Measurements from ENCODE around the gene RPS6KB2.

GRCh38 chr11:67392183-67392715 is 36.0 kb upstream of the RPS6KB2 start:
- TF ChIP-seq TAF1 (IDR thresholded peaks at IDR 0.05; ENCODE audit: borderline replicate concordance, insufficient read depth, low read length): no peak
- TF ChIP-seq POLR2AphosphoS5 (IDR thresholded peaks at IDR 0.05; ENCODE audit: low read depth, low read length): no peak
